MM.1S (cell line): ENCODE data around the gene OR2T2.
"Not testable (repeated sequence)": the region's sequence is repeated elsewhere in the genome, so short reads cannot be mapped to it uniquely, and the experiment has no call there.

Experiments used
- CTCF ChIP-seq: fragments of 300-600 bp; sonication (generic); IDR thresholded peaks from 2 replicates; pipeline ENCODE4 v1.5.1; 2016; ENCODE audit warnings: antibody characterized with exemption, low read length, mixed read lengths
- EZH2 ChIP-seq: fragments of 300-600 bp; sonication (generic); optimal IDR thresholded peaks from 2 replicates; pipeline ENCODE3; 2017; ENCODE audit warnings: low read depth, mild to moderate bottlenecking, antibody characterized with exemption, low read length, mixed read lengths
- EZH2phosphoT487 ChIP-seq: fragments of 300-600 bp; sonication (generic); IDR thresholded peaks from 2 replicates; pipeline ENCODE4 v1.6.1; 2018; ENCODE audit warnings: antibody characterized with exemption, low read length

GRCh38 chr1:248488289-248488688 lies 42.9 kb downstream of the OR2T2 start, which contains the start of gene OR2T5:
- TF ChIP-seq CTCF, EZH2phosphoT487, EZH2: not testable (repeated sequence)
